Gastrocnemius medialis (tissue), 4 donors: ENCODE measurements around the gene HOXA5. TPM values are rescaled to one million over a fixed set of nuclear protein-coding genes. Genes with fewer than 3 reads are reported as not detected.

Experiments
- ATAC-seq, 2 donors: fragments of 150-250 bp; one replicate each; pipeline ENCODE4 v1.9.1; 2016
- DNase-seq, 2 donors: peaks; one replicate each; pipeline ENCODE4 v3.0.0-alpha.2; 2019
- H3K27ac ChIP-seq, 4 donors: fragments of 200-600 bp; sonication (generic); 1 replicate in 1 of 4; 2 replicates in 3 of 4; pipeline ENCODE4 v1.5.1; 2016 to 2018; ENCODE audit warnings: mild to moderate bottlenecking in 2 of 4, moderate library complexity in 1 of 4
- H3K27me3 ChIP-seq, 3 donors: fragments of 200-600 bp; sonication (generic) in 2 of 3; 1 replicate in 1 of 3; 2 replicates in 2 of 3; pipeline versions ENCODE4 v1.5.1 to v1.6.0; 2016 to 2019; ENCODE audit warnings: mild to moderate bottlenecking in 1 of 3, moderate library complexity in 1 of 3
- H3K36me3 ChIP-seq, 2 donors: fragments of 200-600 bp; sonication (generic) in 1 of 2; one replicate each; pipeline ENCODE4 v1.5.1; 2017 to 2018
- H3K4me1 ChIP-seq, 2 donors: fragments of 200-600 bp; sonication (generic) in 1 of 2; one replicate each; pipeline ENCODE4 v1.5.1; 2016 to 2017; ENCODE audit warnings: mild to moderate bottlenecking in 2 of 2
- H3K4me3 ChIP-seq, 4 donors: fragments of 200-600 bp; sonication (generic) in 3 of 4; 1 replicate in 1 of 4; 2 replicates in 3 of 4; pipeline ENCODE4 v1.5.1; 2016 to 2019; ENCODE audit warnings: mild to moderate bottlenecking in 2 of 4
- H3K9me3 ChIP-seq, 3 donors: fragments of 200-600 bp; sonication (generic) in 2 of 3; 1 replicate in 1 of 3; 2 replicates in 2 of 3; pipeline ENCODE4 v1.5.1; 2016 to 2019
- POLR2A ChIP-seq, 2 donors: fragments of 450-650 bp; IDR thresholded peaks; one replicate each; pipeline ENCODE4 v1.6.1; 2017; ENCODE audit warnings: antibody characterized with exemption in 2 of 2, mild to moderate bottlenecking in 2 of 2, moderate library complexity in 2 of 2
- in situ Hi-C, 4 donors: fragments of 200-750 bp; cut with MboI; loops; one replicate each; pipeline versions ENCODE4 v1.15.0 to v1.8.0; 2017; ENCODE audit warnings: low sequenced_read_pairs in 4 of 4
- intact Hi-C: fragments of 100-400 bp; cut with DNase I; formaldehyde crosslinking; loops from one replicate; pipeline ENCODE4 v1.15.1; 2023; ENCODE audit warnings: low total_unique reads
- total RNA-seq, 4 donors: library from RNA; depleted of rRNA; stranded (reverse); fragments of >200 nt; gene quantifications; one replicate each; pipeline versions ENCODE4 v1.1.0 to v1.2.3, GENCODE V29; 2016
- TF ChIP-seq, protein P1 (sequence below), 5 experiments: fragments of 450-650 bp in 3 of 5; fragments of 200-600 bp in 2 of 5; sonication (generic) in 2 of 5; IDR thresholded peaks in 4 of 5; conservative IDR thresholded peaks in 1 of 5; 1 replicate in 4 of 5; 2 replicates in 1 of 5; pipeline ENCODE4 v1.5.1; 2016 to 2019; ENCODE audit warnings: antibody characterized with exemption in 5 of 5, mild to moderate bottlenecking in 3 of 5, moderate library complexity in 3 of 5

Gene HOXA5
- total RNA-seq, 4 donors from 2014 or later: 2.7 to 7.1 (median 7.0) TPM

DNA sequence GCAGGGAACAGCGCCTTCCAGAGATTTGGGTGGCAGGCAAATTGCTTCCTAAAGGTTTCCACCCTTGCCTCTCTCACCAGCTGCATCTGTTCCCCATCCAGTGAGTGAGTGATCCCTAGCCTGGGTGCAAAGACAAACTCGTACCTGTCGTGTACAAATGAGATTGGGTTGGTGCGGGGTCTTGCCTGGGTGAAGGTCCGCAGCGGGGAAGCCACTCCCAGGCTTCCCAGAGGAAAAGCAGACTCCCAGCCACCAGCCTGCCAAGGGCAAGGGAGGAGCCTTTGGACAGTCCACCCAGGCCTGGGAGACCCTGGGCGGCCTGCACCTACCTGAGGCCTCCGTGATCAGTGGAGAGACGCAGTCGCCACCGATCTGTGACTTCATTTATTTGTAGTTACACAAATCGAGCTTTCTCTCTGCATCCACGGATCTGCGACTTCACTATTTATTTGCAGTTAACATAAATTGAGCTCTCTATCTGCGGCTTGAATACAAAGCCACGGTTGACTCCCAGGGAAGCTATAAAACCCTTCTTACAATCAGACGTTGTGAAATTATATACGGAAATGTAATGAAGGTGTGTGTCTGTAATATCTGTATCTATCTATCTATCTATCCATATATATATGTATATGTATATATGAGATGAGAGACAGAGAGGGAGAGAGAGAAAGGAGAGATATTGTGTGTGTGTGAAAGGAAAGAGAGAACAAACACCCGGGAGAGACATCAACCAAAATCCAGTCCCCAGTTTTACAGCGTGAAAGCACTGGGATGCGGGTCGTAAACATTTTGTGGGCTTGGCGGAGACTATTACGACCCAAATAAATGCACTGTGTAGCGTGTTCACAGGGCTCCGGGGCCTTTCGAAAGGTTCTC lies 16.0 kb upstream of the HOXA5 start:
- no peak overlapping the region for H3K4me3 ChIP-seq
- no peak for TF ChIP-seq POLR2A (IDR thresholded peaks at IDR 0.05)
- TF ChIP-seq, protein P1, sequence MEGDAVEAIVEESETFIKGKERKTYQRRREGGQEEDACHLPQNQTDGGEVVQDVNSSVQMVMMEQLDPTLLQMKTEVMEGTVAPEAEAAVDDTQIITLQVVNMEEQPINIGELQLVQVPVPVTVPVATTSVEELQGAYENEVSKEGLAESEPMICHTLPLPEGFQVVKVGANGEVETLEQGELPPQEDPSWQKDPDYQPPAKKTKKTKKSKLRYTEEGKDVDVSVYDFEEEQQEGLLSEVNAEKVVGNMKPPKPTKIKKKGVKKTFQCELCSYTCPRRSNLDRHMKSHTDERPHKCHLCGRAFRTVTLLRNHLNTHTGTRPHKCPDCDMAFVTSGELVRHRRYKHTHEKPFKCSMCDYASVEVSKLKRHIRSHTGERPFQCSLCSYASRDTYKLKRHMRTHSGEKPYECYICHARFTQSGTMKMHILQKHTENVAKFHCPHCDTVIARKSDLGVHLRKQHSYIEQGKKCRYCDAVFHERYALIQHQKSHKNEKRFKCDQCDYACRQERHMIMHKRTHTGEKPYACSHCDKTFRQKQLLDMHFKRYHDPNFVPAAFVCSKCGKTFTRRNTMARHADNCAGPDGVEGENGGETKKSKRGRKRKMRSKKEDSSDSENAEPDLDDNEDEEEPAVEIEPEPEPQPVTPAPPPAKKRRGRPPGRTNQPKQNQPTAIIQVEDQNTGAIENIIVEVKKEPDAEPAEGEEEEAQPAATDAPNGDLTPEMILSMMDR (IDR thresholded peaks at IDR 0.05 in 4 of 5, conservative IDR thresholded peaks at IDR 0.05 in 1 of 5): no peak
- in situ Hi-C loops (loop anchor here in 2 of 4 donors (10.0 to 25.0 kb wide), 4 partner anchors 785 to 1295 kb away; partner anchors contain the start of genes CBX3 (in 1 of the 2) and HNRNPA2B1 (in 1 of the 2)), intact Hi-C loops (loop anchor here (5.0 to 10.0 kb wide), 2 partner anchors 1207 to 1395 kb away; no protein-coding TSS in a partner anchor)
- H3K9me3 ChIP-seq: no peaks in the 10 kb centered on the region
- DNase-seq (peak in 1 of 2 donors; percentile 10), ATAC-seq (no peak)
- no peaks in the 10 kb centered on the region for H3K36me3 ChIP-seq
- H3K27ac ChIP-seq: peak overlapping the region; percentile 65 to 88 (median 81)
- H3K4me1 ChIP-seq: peaks cover 16 to 33% of the 10 kb centered on the region in 2 donors
- no peaks in the 10 kb centered on the region for H3K27me3 ChIP-seq

DNA sequence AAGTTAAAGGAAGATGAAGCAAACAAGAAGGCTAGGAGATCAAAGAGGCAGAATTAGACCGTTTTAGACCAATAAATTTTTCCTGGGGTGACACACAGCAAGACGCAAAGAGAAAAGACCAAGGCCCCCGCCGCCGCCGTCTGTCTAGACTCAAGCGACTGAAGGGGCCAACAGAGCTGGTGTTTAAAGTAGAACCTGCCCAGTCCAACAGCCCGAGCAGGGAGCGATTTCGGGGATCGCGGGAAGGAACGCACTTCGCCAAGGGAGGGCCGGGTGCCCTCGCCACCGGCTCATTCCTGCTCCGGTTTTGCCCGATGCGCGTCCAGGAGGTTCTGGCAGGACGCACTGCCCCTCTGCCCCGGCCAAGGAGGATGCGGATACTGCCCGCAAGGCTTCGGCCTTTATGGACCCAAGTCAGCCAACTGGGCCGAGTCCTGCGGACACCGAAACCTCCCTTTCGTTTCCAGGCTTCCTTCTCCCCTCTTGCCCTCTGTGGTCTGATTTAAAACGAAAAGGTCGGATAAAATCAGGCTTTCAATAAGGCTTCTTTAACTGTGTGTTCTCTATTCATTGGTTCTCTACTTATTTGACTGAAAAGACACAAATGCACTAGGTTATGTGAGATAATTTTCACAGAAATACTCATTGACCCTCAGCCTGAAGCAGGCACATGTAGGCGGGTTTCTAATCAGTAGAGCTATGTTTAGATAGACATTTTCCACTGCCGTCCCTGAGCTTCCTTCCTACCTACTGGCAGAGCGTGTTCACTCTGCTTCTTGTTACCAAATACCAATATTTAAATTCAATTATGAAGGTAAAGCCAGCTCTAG lies 15.2 kb upstream of the HOXA5 start:
- DNase-seq: no peak
- Histone ChIP-seq H3K27me3 (no peaks in the 10 kb centered on the region), H3K4me1 (peaks cover 10 to 26% of the 10 kb centered on the region in 2 donors), H3K27ac (no peak overlapping the region), H3K9me3 (no peaks in the 10 kb centered on the region), H3K36me3 (no peaks in the 10 kb centered on the region), H3K4me3 (no peak overlapping the region)
- TF ChIP-seq POLR2A (IDR thresholded peaks at IDR 0.05): no peak
- TF ChIP-seq, protein P1 (IDR thresholded peaks at IDR 0.05 in 4 of 5, conservative IDR thresholded peaks at IDR 0.05 in 1 of 5): no peak
- in situ Hi-C loops (loop anchor here in 2 of 4 donors (10.0 to 25.0 kb wide), 3 partner anchors 784 to 946 kb away; partner anchors contain the start of genes CBX3 (in 1 of the 2) and HNRNPA2B1 (in 1 of the 2)), intact Hi-C loops (no loop called here)
- ATAC-seq: no peak

DNA sequence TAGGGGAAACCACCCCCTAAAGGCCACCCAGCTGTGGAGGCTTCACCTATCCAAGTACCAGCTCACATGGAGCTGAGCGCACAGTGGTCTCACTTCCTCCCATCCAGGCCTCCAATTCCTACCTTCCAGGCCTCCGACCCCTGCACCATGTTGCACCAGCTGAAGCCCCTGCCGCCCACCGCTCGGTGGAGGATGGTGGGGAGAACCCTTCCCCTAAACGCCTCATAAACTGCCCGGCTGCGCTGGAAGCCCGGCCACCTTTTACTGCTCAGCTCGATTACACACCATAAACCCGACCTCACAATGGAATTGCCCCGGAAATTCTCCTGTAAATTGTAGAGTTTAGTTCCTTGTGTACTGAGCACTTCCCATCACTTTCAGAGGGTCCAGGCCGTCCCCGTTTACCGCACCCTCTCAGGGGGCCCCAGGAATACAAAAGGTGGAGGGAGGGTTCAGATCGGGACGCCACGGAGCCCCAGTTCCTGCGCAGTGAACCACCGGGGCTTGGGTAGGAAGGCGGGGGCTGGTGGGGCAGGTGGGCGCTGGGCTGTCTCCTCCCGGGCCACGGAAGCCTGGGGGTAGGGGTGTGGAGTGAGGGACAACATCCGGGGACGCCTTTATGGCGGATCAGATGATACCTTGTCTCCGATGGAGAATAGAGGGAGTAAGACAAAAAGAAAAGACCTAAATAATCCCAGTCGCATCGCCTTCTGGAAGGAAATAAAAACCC lies 14.4 kb upstream of the HOXA5 start:
- H3K4me1 ChIP-seq: peaks cover 12 to 22% of the 10 kb centered on the region in 2 donors
- DNase-seq (peak in 1 of 2 donors; percentile 11), ATAC-seq (no peak)
- H3K36me3 ChIP-seq: no peaks in the 10 kb centered on the region
- intact Hi-C loops (no loop called here), in situ Hi-C loops (loop anchor here in 2 of 4 donors (10.0 to 25.0 kb wide), 3 partner anchors 783 to 946 kb away; partner anchors contain the start of genes CBX3 (in 1 of the 2) and HNRNPA2B1 (in 1 of the 2))
- no peaks in the 10 kb centered on the region for H3K9me3 ChIP-seq
- TF ChIP-seq, protein P1 (IDR thresholded peaks at IDR 0.05 in 4 of 5, conservative IDR thresholded peaks at IDR 0.05 in 1 of 5): no peak
- no peak for TF ChIP-seq POLR2A (IDR thresholded peaks at IDR 0.05)
- H3K27me3 ChIP-seq: no peaks in the 10 kb centered on the region
- no peak overlapping the region for H3K27ac ChIP-seq
- no peak overlapping the region for H3K4me3 ChIP-seq
